ENCODE data around the gene ZSCAN25.

GRCh38 chr7:99639267-99639666 is 22.5 kb downstream of the ZSCAN25 start:
- TF ChIP-seq POLR2A (IDR thresholded peaks at IDR 0.05) (no peak), CTCF (IDR thresholded peaks at IDR 0.05) (no peak)

Data from right lobe of liver (tissue), 4 donors.